Pancreas (tissue), 10 donors: ENCODE data around the gene C8G. TPM values are rescaled to one million over a fixed set of nuclear protein-coding genes. Genes with fewer than 3 reads are reported as not detected.

ENCODE experiments used
- ATAC-seq, 4 donors: fragments of 200-7000 bp; cut with Tn5 transposase; one replicate each; pipeline versions ENCODE4 v1.8.0 to v1.9.1; 2020; ENCODE audit warnings: mild to moderate bottlenecking in 4 of 4, moderate library complexity in 4 of 4
- DNase-seq, 6 donors: peaks; one replicate each; pipeline ENCODE4 v3.0.0-alpha.2; 2020
- FAIRE-seq: peaks from 2 replicates; lab custom pipeline; 2012; peaks lifted over from hg19 to GRCh38; lab: Jason Lieb, UNC
- H3K27ac ChIP-seq, 4 donors: fragments of 200-600 bp; sonication (generic); 1 replicate in 3 of 4; 2 replicates in 1 of 4; pipeline versions ENCODE4 v1.5.0 to v1.8.0; 2020
- H3K27me3 ChIP-seq, 4 donors: fragments of 200-600 bp; one replicate each; pipeline ENCODE4 v1.8.0; 2021
- H3K36me3 ChIP-seq, 3 donors: fragments of 200-600 bp; sonication (generic) in 1 of 3; one replicate each; pipeline versions ENCODE4 v1.5.0 to v1.8.0; 2020 to 2021
- H3K4me1 ChIP-seq, 3 donors: fragments of 200-600 bp; one replicate each; pipeline ENCODE4 v1.8.0; 2021
- H3K4me3 ChIP-seq, 4 donors: fragments of 200-600 bp; sonication (generic) in 2 of 4; one replicate each; pipeline versions ENCODE4 v1.5.0 to v1.8.0; 2020 to 2021
- H3K9me3 ChIP-seq, 4 donors: fragments of 200-600 bp; one replicate each; pipeline ENCODE4 v1.8.0; 2021
- CTCF ChIP-seq, 4 donors: fragments of 200-600 bp; sonication (generic) in 3 of 4; IDR thresholded peaks; one replicate each; pipeline versions ENCODE4 v1.5.0 to v1.8.0; 2021; ENCODE audit warnings: antibody characterized with exemption in 4 of 4
- WGBS, 2 donors: extraction: QIAGEN DNeasy Blood & Tissue Kit; methylation state at CpG; one replicate each; pipeline ENCODE4 v1.1.7; 2013; 5-methylcytosine and 5-hydroxymethylcytosine counted together
- intact Hi-C, 3 donors: fragments of 100-400 bp; cut with DNase I; formaldehyde crosslinking; loops; one replicate each; pipeline versions ENCODE4 v1.11.1 to v1.14.2; 2022
- polyA plus RNA-seq, 2 donors: library from polyadenylated mRNA; stranded (reverse); fragments of 200-250 nt; gene quantifications; one replicate each; pipeline ENCODE4 v1.2.3, GENCODE V29; 2013
- total RNA-seq, 6 donors: library from RNA; stranded (reverse); fragmentation: NEBNext Ultra II Directional in 4 of 6; extraction: Animal tissue kit (Norgen Biotek cat#: 25700) in 4 of 6; gene quantifications; one replicate each; pipeline versions ENCODE4 v1.2.1 to v1.2.4, GENCODE V29; 2021 to 2023
- donor health status: healthy with polysubstance abuse.
- donor health status: DM: no; HTN: no; CAD: no; lungs with moderate emphysema.
- donor health status: DM: no; HTN: no; CAD: no.
- donor health status: control.
- donor health status: control.
- donor health status: Bipolar disorder and iron deficiency.
- donor health status: DM: yes; HTN: yes; CAD: no.
- donor health status: DM: no; HTN: no; CAD: no.
- donor health status: DM: no; HTN: no; CAD: no.
- donor health status: DM: yes; HTN: yes; CAD: no.

The C8G gene
- total and polyA plus RNA-seq, 8 donors, result 0.24 to 5.0 (median 0.84) TPM; not detected in 1

- WGBS, 2 donors, result 91 to 92% methylated on average over 3 of the region's 3 CpGs
- no peaks in the 10 kb centered on the region for H3K27me3 ChIP-seq
- no peak for DNase-seq
- no peak for FAIRE-seq
- H3K36me3 ChIP-seq, result peaks cover 0 to 10% (median 5%) of the 10 kb centered on the region in 3 donors
- intact Hi-C loops, result no loop called here
- no peak for ATAC-seq
- no peaks in the 10 kb centered on the region for H3K9me3 ChIP-seq
- TF ChIP-seq CTCF (IDR thresholded peaks at IDR 0.05), result no peak
- H3K4me3 ChIP-seq, result no peak overlapping the region
- no peaks in the 10 kb centered on the region for H3K4me1 ChIP-seq
- no peak overlapping the region for H3K27ac ChIP-seq
Observed at GRCh38 chr9:136935651-136936050, 9.4 kb upstream of the C8G start.

- Histone ChIP-seq H3K9me3 (no peaks in the 10 kb centered on the region), H3K36me3 (peaks cover 7 to 21% (median 16%) of the 10 kb centered on the region in 3 donors), H3K27ac (no peak overlapping the region), H3K4me3 (no peak overlapping the region), H3K4me1 (no peaks in the 10 kb centered on the region), H3K27me3 (no peaks in the 10 kb centered on the region)
- DNase-seq, result no peak
- intact Hi-C loops, result no loop called here
- 91 to 97% methylated on average over 8 of the region's 8 CpGs for WGBS, 2 donors
- TF ChIP-seq CTCF (IDR thresholded peaks at IDR 0.05), result no peak
- no peak for FAIRE-seq
- no peak for ATAC-seq
Observed at GRCh38 chr9:136936645-136937170, 8.3 kb upstream of the C8G start.

GRCh38 chr9:136937186-136938001 is 7.6 kb upstream of the C8G start:
- Histone ChIP-seq H3K27ac (no peak overlapping the region), H3K36me3 (peaks cover 7 to 27% (median 22%) of the 10 kb centered on the region in 3 donors), H3K27me3 (no peaks in the 10 kb centered on the region), H3K4me3 (no peak overlapping the region), H3K9me3 (no peaks in the 10 kb centered on the region), H3K4me1 (no peaks in the 10 kb centered on the region)
- no peak for TF ChIP-seq CTCF (IDR thresholded peaks at IDR 0.05)
- 89 to 93% methylated on average over 15 of the region's 15 CpGs for WGBS, 2 donors
- intact Hi-C loops, result no loop called here
- no peak for FAIRE-seq
- peak in 1 of 6 donors; percentile 46 for DNase-seq
- ATAC-seq, result no peak

- no peaks in the 10 kb centered on the region for H3K9me3 ChIP-seq
- H3K36me3 ChIP-seq, result peaks cover 7 to 31% (median 25%) of the 10 kb centered on the region in 3 donors
- no peaks in the 10 kb centered on the region for H3K27me3 ChIP-seq
- DNase-seq (peak in 2 of 6 donors; percentile 54 to 76), FAIRE-seq (no peak), ATAC-seq (no peak)
- H3K4me1 ChIP-seq, result no peaks in the 10 kb centered on the region
- WGBS, 2 donors, result 91% methylated on average over 28 of the region's 28 CpGs
- intact Hi-C loops, result no loop called here
- no peak overlapping the region for H3K4me3 ChIP-seq
- TF ChIP-seq CTCF (IDR thresholded peaks at IDR 0.05), result no peak
- no peak overlapping the region for H3K27ac ChIP-seq
Observed at GRCh38 chr9:136939431-136939995, 5.5 kb upstream of the C8G start.
